GM21786 (cell line): ENCODE results near the gene CSAD.

Experiments used
- ATAC-seq: cut with Tn5 transposase; IDR thresholded peaks from one replicate; pipeline ENCODE4 v1.9.1; 2021; ENCODE audit not compliant: unreplicated experiment

The CSAD gene, protein sequence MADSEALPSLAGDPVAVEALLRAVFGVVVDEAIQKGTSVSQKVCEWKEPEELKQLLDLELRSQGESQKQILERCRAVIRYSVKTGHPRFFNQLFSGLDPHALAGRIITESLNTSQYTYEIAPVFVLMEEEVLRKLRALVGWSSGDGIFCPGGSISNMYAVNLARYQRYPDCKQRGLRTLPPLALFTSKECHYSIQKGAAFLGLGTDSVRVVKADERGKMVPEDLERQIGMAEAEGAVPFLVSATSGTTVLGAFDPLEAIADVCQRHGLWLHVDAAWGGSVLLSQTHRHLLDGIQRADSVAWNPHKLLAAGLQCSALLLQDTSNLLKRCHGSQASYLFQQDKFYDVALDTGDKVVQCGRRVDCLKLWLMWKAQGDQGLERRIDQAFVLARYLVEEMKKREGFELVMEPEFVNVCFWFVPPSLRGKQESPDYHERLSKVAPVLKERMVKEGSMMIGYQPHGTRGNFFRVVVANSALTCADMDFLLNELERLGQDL

DNA sequence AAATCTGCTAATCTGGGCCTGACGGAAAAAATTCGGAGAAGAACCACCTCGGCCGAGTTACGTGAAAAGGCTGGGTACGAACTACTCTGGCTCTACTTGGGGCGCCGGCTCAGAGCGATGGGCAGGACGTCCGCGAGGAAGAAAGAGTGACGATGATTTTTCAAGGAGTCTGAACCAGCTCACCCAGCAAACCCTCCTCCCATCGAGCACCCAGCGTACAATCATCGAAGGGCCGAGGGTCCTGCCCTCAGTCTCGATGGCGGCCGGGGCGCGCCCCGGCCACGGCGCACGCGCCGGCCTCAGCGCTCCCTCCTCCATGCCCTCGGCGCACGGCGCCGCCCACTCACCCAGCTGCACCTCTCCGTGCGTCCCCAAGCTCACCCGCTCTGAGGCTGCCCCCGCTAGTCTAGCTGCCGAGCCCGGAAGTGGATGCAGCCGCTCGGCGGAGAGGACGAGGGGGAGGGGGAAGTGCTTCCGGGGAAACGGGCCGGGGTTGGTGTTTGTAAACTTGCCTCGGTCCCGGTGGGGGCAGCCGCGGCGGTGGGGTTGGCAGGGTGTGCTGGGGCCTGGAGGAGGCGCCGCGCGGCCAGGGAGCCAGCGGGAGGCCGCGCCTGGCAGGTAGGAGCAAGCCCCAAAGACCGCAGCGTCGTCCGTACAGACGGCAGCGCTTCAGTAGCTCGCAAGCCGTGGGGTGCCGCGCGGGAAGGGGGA, at the start of gene CSAD, which contains the start of gene ZNF740:
CSAD (minus strand) TSS at position 706 of the 711 bp plus-strand sequence. CDS start 7,455 bp downstream, outside the sequence.
ZNF740 (plus strand) TSS at position 503 of the 711 bp plus-strand sequence. CDS start 1,262 bp downstream, outside the sequence.
- peak; percentile 91 for ATAC-seq

DNA sequence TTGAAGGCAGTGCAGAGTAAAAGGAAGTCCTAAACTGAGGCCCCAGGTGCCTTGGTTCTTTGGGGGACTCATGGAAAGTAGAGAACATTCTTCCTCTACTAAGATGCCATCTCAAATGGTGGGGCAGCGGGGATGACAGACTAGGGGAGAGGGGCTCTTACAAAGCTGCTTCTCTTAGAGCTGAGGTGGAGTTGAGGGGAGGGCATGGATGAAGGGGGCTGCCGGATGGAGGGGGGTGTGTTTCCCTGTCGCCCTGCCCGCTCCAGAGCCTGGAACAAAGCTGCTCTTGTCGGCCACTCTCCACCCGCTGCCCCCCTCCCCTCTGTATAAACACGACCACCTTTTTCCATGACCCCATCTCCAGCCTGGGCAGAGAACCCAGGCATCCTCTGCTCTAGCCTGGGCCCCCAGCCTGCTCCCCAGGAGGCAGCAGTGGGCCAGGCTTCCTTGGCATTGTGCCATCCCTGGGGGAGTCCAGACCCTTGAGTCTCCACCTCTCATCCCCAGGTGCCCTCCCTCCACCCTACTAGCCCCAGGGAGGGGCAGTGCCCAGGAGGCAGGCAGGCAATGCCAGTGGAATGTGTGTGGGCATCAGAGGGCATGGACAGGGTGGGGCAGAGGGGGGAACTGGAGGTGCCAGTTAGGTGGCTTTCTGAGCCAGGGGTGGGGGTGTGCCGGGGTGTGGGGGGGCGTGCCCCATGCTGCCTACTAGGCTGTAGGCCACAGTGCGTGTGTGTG, 49.6 kb upstream of the CSAD start:
- no peak for ATAC-seq

DNA sequence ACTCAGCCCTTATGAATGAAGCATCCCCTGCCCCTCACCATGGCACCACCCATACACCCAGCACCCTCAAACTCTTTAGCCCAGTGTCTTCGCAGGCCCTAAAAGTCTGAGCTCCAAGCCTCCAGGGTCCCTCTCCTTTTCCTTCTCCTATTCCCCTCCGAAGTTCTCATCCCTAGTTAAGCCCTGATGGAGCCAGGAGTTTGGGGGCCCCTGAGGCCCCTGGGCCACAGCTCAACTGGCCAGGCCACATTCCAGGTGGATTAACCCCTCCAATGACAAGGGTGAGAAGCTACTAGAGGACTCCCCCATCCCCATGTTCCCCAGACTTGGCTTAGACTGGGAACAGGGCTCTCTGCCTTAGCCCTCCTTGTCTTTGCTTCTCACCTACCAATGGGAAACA, 48.7 kb upstream of the CSAD start:
- ATAC-seq, result no peak

DNA sequence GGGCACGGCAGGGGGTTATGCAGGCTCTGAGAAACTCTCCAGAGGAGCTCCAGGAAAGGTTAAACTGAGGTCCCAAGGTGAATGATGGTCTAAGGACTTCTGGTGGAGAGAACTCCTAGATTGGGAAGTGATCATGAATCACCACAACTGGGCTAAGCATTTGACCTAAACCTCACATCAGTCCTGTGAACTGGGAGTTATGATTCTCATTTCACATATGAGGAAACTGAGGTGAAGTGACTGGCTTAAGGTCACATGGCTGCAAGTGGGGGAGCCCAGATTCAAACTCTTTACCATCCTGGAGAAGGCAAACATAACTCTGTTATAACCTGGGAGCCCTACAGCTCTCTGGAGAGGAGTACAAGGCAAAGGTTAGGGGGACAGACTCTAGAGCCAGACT, 47.1 kb upstream of the CSAD start:
- no peak for ATAC-seq

DNA sequence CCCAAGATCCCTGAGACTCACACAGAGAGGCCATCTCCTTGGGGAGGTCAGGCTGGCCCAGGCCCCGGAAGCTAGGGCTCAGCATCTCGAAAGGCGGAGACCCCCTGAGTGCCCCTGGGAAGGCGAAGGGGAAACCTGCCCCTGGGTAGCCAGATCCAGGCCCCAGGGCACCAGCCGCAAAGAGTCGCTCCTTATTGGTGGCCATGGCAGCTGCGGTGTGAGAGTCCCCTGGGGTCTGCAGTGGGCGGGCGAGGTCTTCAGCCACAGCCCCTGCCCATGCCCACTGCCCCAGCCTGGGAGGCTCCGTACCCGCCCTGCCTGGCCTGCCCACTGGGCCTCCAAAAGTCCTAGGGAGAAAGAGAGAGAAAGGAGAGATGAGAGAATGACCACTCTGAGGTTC, 46.6 kb upstream of the CSAD start:
- no peak for ATAC-seq

DNA sequence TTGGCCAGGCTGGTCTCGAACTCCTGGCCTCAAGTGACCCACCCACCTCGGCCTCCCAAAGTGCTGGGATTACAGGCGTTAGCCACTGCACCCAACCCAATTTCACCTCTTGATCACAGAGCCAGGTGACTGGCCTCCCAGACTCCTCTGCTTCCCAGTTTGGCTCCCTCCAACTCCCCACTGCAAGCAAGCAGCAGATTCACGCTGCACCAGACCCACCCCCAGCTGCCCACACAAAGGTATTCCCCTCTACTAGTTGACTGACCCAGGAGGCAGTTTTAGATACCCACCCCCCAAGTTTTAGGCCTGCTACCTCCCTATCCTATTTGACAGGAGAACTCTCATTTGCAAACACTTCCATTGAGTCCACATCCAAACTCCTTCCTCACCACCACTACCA, 46.1 kb upstream of the CSAD start:
- ATAC-seq, result no peak

DNA sequence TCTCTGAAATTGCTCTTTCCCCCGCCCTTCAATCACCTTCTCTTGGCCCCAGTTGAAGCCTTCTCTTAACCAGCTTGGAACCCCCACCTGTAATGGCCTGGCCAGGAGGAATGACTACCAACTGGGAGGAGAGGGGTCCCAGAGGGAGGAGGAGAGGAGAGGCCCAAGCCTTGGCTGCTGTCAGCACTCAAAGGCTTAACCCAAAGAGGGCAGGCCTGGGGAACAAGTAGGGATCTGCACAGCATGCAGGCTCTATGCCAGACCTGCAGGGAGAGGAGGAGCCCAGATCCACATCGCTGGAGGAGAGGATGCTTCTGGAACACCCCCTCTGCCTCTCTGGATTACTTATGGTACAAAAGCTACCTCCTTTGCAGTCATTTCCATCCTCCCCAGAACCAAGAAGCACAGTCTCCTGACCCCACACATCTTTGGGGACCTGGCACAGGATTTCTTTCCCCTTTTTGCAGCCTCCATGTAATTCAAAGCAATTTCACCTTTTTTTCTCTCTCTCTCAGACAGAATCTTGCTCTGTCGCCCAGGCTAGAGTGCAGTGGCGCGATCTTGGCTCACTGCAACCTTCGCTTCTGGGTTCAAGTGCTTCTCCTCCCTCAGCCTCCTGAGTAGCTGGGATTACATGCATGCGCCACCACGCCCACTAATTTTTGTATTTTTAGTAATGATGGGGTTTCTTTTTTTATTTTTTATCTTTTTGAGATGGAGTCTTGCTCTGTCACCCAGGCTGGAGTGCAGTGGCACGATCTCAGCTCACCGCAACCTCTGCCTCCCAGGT, 45.1 kb upstream of the CSAD start:
- no peak for ATAC-seq

DNA sequence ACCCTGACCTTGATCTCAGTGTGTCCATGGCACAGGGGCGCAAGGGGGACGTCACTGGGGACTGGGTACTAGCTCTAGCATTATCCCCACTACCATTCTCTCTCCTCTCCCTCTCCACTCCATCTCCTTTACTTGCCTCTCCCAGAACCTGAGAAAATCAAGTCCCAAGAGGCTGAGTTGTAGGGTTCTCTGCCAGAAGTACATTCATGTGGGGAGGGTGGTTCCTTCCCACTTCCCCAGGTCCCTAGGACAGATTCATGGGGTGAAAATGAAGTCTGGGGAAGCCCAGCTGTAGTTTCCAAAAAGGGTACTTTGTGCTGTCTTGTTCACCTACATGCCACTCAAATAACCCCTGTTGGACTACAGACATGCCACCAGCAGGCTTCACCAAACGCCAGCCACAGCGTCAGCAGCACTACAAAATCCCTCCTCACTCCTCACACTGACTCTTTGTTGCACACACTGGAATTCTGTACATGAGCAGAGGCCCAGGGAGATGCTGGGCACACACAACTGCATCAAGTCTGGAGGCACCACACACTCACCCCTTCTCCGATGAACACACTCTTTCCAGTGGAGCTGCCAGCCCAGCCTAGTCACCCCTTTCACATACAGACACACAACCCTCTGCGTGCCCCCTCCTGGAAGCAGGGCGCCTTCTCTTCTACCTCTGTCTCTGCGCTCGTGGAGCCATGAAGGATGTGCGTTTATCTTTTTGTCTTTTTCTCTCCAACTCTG, 44.3 kb upstream of the CSAD start:
- no peak for ATAC-seq

DNA sequence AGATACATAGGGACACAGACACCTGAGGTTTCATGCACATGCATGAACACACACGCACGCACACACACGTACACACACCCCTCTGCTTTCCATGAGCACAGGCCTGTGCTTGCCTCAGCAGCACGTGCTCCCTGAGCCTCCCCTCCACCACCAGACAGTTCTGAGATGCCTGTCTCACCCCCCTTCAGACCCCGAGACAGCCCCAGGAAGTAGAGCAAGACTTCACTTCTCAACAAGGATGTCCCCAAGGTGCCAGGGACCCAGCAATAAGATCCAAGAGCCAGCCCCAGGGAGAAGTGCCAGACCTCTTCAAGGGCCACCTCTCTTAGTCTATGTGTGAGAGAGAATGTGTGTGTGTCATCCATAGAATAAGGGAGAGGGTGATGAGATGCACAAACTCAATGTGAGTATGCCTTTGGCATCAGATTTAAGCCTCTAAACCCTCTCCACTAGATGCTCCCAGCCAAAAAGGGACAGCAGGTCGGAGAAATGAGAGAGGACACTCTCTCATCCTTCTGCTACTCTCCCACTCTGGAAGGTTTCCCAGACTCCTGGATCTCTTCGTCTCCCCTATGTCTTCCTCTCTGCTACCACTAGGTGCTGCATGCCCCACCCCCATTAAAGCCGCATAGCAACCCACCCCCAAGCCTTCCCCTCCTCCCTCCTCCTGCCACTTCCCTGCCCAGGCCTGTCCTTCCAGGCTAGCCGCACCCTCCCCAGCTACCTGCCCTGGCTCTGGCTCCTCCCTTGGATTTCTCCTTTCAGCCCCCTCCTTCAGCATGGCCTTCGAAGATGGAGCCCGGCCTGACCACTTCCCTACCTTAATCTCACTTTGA, 43.6 kb upstream of the CSAD start:
- no peak for ATAC-seq

DNA sequence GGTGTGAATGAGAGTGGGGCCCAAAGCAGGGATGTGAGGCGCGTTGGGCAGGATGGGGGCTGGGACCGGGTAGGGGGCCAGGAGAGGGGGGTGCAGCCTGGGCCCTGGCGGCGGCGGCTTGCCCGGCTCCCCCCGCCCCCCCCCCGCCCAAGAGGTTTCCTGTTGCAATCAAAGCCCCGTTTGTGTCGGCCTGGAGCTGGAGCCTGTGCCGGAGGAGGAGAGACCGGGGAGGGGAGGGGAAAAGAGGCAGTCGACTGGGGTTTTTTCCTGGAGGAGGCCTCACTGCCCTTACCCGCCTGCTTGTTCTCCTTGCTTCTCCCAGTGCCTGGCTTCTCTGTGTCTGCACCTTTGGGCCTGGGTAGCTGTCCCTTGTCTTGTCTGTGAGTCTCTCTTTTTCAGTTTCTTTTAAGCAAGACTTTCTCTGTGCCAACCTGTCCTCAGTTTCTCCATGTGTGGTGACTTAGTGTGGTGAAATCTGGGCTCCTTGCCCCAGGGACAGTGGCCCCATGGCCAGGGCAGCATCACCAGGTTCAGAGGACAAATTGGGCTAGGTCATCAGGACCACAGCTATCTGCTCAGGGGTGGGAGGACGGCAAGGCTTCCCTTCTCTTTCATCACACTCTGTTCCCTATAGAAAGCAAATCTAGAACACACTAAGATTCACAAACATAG, 42.8 kb upstream of the CSAD start:
- no peak for ATAC-seq

DNA sequence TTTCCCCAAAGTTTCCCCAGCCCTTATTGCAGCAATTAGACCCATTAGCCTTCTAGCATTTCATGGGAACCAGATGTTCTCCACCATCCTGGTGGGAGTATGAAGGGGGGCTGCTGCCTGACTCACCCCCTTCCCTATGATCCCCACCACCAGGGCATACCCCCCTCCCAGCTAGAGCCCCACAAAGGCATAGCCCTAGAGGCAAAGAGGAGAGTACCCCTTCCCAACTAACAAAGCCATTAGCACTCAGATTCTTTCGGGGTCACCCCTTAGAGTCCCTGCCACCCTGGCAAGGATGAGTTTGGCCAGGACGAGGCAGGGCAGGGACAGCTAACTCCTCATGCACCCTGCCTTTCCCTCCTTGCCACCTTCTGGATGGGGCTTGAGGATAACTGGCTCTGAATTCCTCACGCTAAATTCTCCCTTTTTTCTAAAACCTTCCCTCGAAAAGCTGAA, 42.1 kb upstream of the CSAD start:
- ATAC-seq, result no peak

DNA sequence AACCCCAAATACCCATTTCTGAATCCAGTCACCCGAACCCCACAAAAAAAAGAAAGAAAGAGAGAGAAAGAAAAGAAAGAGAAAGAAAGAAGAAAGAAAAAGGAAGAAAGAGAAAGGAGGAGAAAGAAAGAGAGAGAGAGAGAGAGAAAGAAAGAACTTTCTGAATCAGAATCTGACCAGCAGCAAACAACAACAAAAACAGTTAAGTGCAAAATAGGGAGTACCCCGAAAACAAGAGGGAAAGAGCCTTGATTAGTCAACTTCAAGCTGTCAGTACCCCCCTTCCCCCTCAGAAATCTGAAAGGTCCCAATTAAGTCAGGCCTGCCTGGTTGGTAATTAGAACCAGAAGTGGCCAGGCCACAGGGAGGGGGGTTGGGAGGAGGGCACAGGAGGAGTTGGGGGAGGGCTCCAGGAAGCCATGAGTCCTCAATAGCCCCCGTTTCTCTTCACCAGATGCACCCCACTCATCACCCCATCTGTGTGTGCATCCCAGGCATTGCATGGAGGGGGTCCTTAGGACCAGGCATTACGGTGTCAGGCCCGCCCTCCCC, 41.5 kb upstream of the CSAD start:
- no peak for ATAC-seq

DNA sequence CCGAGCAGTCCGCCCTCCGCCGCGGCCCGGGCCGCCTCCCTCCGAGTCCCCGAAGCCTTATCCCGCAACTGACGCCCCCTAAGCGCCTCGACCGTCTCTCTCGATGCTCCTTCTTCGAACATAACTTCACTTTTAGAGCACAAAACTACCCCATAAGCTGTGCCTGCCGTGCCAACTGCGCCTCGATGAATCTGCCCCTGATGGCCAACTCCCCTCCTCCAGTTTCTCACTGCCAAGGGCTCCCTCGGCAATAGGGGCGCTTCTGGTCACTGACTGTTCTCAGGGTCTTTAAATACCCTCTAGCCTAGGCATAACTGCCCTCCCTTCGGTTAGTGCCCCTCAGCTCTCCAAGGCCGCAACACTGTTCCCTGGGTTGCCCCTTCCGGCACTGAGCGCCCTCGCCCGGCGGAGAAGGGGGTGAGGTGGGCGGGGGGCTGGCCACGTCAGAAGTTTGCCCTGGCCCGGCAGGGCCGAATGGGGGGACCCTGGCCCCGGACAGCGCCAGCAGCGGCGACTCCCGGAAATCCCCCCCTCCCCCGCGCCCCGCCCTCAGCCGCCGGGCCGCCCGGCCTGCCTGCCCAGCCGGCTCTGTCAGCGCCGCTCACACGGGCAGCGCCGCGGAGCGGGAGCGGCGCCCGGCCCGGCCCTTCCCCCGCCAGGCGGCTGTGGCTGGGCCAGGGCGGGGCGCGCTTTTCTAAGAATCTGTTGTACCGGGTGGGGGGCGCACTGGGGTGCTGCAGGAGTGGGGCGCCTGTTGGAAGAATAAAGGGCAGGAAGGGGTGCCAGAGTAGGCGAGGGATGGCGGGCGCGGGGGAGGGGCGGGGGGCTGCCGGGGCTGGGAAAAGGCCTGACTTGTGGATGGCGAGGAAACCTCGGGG, 40.7 kb upstream of the CSAD start:
- peak; percentile 23 for ATAC-seq

DNA sequence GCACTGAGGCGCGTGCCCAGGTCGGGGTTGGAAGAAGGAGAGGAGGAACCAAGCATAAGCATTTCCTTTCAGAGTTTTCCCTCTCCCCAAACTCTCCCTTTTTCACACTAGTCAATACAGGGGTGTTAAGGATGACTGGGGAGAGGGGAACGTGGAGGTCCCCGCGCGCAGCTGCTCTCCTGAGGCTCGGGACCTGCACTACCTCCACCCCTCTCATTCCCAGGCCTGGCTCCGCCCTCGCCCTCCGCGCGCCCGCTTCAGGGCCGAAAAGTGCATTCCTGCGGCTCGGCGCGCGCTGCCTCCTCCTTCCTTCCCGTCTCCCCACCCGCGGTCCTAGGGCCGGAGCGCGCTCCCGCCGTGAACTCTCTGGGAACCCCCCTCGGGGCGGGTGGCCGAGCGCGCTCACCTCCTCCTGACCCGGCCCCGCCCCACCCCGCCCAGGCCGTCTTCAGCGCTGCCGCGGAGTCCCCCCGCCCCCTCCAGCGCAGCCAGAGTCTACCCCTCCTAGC, 40.0 kb upstream of the CSAD start:
- ATAC-seq, result peak; percentile 49

DNA sequence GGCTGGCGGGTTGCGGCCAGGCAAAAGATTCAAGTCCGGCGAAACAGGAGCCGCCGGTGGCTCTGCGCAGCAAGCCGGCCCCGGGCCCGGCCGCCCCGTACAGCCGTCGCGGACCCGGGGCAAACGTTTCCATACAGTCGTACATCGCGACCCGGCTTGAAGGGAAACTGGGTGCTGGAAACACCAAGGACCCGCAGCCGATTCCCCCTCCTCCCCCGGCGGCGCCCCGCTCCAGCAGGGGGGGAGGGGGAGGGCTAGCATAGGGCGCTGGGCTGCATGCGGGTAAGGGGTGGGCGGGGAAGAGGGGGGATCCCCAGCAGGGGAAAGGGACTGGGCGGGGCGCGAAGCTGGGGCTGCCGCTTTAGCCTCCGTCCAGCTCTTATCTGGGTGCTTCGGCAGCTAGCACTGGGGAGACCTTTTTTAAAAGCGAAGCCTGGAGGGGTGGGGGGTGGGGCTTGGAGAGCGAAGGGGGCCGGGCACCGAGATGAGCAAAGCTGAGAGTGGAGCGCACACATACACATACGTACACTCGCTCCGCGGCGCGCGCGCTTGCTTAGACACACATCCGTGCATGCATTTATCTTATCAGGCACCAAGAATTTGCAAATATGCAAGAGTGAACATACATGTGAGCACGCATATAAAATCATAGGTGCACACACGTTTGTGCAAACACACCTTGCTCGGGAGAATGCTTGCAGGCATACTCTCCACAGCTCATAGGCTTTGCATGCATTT, 39.4 kb upstream of the CSAD start:
- peak; percentile 16 for ATAC-seq

DNA sequence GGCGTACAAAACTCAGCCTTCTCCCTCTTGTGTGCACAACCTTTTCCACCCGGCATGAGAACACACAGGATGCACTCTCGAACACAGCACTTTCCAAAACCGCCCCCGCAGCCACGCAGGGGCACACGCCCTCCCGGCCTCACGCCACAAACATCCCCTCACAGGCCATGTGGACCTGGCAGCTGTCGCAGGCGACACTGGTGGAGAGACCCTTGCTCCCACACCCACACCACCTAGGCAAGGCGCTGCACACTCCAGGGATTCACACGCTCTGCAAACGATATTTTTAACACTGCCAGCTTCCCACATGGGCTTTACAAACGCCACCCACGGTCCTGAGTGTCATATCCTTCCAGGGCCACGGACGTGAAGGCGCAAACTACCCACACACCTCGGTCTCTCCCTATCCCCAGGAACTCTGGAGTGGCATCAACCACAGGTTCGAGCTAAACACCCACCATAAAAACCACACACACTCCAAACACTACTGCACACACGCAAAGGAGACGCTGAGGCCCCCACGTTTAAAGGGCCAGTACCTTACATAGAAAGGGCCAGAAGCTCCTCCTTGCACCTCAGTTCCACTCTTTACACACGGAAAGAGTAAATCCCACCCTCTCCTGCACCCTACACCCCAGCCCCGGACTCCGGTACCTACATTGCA, 38.7 kb upstream of the CSAD start:
- no peak for ATAC-seq
